NCI-H146 (cell line): ENCODE measurements around the gene NAT14.
"Not testable (repeated sequence)": the region's sequence is repeated elsewhere in the genome, so short reads cannot be mapped to it uniquely, and the experiment has no call there.

ENCODE experiments used
- DNase-seq: peaks from one replicate; lab custom pipeline; 2025; lab: John Stamatoyannopoulos, UW

The NAT14 gene

GRCh38 chr19:55503157-55503501, 18.1 kb downstream of the NAT14 start:
- DNase-seq, result no peak

GRCh38 chr19:55503502-55504251, 18.7 kb downstream of the NAT14 start:
- peak; percentile 93 for DNase-seq

DNA sequence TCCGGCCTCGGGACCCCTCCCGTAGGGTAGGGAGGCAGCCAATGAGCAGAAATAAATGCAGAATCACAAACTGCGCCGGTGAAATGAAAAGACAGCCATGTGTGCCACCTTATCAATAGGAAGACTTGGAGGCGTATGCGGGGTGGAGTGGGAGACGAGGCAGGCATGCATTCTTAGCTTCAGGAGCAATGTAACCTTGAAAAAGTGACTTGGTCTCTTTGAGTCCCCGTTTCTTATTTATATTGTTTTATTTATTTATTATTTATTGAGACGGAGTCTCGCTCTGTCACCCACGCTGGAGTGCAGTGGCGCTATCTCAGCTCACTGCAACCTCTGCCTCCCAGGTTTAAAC, 19.2 kb downstream of the NAT14 start:
- no peak for DNase-seq

GRCh38 chr19:55504981-55505380, 20.0 kb downstream of the NAT14 start:
- DNase-seq, result no peak

DNA sequence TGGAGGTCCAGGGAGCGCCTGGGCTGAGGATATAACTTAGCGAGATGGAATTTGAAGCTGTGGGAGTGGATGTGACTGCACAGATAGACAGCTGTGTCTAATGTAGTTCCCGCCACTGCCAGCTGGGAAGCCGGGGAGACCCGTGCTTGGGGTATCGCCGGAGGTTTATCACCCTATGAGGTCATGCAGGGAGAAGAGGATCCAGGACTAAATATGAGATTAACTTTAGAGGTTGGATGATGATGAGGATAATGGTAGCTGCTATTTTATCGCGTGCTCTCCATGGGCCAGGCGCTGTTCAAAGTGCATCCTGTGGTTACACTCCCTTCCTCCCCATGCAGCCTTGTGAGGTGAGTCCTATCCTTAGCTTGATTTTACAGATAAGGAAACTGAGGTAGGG, 23.1 kb downstream of the NAT14 start:
- DNase-seq, result no peak

DNA sequence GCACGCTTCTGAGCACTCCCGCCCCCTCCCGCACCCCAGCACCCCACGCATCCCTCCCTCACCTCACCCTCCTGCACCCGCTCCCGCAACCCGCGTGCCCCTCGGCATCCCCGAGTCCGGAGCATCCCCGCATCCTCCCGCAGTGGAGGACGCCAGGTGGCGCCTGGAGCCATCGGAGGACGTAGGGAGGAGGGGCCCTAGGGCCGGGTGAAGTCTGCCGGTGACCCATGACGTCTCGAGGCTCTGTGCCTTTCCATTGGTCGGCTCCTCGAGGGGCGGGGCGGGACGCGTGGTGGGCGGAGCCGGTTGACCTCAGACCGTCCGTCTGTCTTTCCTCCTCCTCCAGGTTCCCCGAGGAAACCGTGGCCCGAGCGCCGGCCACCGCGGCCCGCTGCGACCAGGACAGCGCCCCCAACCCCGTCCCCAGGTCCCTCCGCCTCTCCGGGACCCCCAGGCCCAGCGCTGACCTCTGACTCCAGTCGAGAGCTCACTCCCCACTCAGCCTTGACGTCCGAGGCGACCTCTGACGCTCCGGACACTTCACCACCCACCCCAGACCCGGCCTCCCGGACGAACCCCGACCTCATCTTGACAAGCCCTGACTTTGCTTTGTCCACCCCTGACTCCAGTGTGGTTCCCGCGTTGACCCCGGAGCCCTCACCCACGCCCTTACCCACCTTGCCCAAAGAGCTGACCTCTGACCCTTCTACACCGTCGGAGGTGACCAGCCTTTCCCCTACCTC, 32.1 kb downstream of the NAT14 start:
- DNase-seq, result peak; percentile 96

- DNase-seq, result no peak
These were observed 34.7 kb downstream of the NAT14 start for GRCh38 chr19:55519451-55520311.

DNA sequence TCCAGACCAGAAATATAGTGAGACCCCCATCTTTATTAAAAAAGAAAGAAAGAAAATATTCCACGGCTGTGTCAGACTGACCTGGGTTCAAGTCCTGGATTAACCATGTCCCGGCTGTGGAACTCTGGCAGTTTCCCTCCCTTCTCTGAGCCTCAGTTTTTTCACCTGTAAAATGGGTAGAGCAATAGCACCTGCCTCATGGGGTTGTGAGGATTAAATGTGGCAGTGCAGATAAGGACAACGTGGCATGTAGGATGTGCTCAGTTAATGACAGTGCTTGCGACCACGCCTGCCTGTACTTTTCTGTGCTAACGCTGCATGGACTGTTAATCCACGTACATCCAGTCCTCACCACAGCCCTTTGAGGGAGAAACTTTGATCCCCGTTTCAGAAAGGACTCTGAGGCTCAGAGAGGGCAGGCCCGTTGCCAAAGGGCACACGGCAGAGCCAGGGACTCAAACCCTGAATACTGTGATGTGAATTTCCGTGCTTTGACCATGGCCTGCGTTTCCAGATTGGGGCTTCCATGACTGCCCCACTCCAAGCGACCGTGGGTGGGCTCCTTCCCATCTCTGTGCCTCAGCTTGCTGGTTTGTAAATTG, 35.8 kb downstream of the NAT14 start:
- no peak for DNase-seq

- peak; percentile 55 for DNase-seq
These were observed 40.5 kb downstream of the NAT14 start for GRCh38 chr19:55525289-55526101.

DNA sequence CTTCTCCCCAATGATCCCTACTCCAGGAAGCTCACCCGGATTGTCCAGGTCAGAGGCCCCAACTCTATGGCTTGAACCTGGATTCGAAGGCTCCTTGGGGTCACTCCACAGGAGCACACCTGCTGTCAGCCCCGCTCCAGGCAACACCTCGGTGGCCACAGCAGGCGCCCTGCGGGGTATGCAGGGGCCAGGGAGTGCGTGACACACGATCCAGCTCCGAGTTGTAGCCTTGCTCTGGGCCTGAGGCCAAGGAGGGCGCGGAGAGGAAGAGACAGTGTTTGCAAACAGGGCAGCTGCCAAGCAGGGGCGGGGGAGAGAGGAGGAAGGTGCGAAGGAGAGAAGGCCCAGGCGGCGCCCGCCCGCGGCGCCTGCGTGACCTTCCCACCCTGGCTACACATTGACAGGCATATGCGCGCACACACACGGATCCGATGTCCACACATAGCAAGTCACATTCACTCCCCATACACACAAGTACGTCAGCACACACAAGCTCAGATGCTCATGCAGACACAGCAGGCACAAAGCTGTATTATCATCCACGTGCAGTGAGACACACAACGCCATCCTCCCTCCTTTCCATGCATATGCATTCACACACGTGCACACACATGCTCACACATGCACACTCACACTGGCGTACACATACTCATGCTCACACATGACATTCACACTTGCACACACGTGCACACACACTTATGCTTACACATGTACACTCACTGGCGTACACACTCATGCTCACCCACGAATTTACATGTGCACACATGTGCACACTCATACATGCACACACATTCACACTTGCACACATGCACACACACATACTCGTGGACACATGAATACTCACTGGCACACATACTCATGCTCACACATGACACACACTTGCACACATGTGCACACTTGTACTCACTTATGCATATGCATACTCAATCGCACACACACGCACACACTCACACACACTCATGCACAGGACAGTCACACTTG, 41.5 kb downstream of the NAT14 start:
- DNase-seq, result peak; percentile 95

- DNase-seq, result no peak
These were observed 42.4 kb downstream of the NAT14 start for GRCh38 chr19:55527197-55528029.

- DNase-seq, result peak; percentile 91
These were observed 43.2 kb downstream of the NAT14 start for GRCh38 chr19:55528030-55528803.

GRCh38 chr19:55529636-55530234, 44.7 kb downstream of the NAT14 start:
- DNase-seq, result no peak

DNA sequence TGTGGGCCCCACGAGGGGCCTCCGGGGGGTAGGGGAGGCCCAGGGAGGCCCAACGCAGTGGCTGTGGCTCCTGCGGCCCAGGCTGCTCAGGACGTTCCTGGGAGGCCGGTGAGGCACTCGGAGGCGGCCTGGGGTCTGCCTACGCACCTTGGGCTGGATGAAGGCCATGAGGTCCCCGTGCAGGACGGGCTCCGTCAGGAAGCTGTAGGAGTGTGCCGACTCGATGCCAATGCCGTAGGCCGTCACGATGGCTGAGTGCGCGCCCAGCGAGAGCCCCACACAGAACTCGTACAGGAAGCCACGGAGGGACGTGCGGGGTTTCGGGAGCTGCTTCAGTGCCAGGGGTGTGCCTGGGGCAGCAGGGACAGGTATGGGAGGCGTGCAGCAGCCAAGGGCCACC, 46.0 kb downstream of the NAT14 start:
- DNase-seq, result no peak

GRCh38 chr19:55534280-55534679, 49.3 kb downstream of the NAT14 start:
- not testable (repeated sequence) for DNase-seq

GRCh38 chr19:55535173-55535964, 50.4 kb downstream of the NAT14 start:
- DNase-seq, result no peak

DNA sequence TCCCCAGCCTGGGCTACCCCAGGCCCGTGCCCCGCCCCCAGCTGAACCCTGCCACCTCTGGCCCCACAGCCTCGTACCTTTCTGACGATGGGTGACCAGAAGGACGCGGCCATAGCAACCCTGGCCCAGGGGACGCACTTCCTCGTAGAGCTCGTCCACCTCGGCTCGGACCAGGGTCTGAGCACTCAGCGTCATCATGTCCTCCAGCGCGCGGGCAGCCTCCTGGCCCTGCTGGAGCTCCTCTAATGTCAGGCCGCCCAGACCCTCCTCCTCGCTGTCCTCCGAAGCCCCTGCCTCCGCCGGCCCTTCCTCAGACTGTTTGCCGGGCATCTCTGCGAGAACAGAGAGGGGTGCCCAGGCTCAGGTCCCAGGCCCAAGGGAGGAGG, 51.0 kb downstream of the NAT14 start:
- no peak for DNase-seq
